Vagina (tissue), 2 donors: ENCODE data around the gene TMEM39B. TPM values are rescaled to one million over a fixed set of nuclear protein-coding genes. Genes with fewer than 3 reads are reported as not detected.

Source experiments
- DNase-seq, 2 donors: peaks; one replicate each; pipeline ENCODE4 v3.0.0-alpha.2; 2017; ENCODE audit errors: extremely low spot score in 2 of 2
- H3K27ac ChIP-seq: fragments of 200-600 bp; sonication (generic); one replicate; pipeline ENCODE4 v1.5.1; 2019
- H3K27me3 ChIP-seq: fragments of 200-600 bp; sonication (generic); one replicate; pipeline ENCODE4 v1.5.1; 2019
- H3K36me3 ChIP-seq, 2 donors: fragments of 200-600 bp; sonication (generic); one replicate each; pipeline ENCODE4 v1.5.1; 2017 to 2019
- H3K4me1 ChIP-seq: fragments of 200-600 bp; sonication (generic); one replicate; pipeline ENCODE4 v1.5.1; 2019
- H3K4me3 ChIP-seq, 2 donors: fragments of 200-600 bp; sonication (generic); 1 replicate in 1 of 2; 2 replicates in 1 of 2; pipeline ENCODE4 v1.5.1; 2016 to 2019
- H3K9me3 ChIP-seq: fragments of 200-600 bp; sonication (generic); one replicate; pipeline ENCODE4 v1.5.1; 2019
- POLR2A ChIP-seq, 2 donors: fragments of 450-650 bp; IDR thresholded peaks; one replicate each; pipeline ENCODE4 v1.6.1; 2017; ENCODE audit warnings: antibody characterized with exemption in 2 of 2, mild to moderate bottlenecking in 2 of 2, moderate library complexity in 2 of 2
- POLR2AphosphoS5 ChIP-seq, 2 donors: sonication (generic); formaldehyde crosslinking; IDR thresholded peaks; one replicate each; pipeline ENCODE4 v1.9.0; 2017; ENCODE audit warnings: antibody characterized with exemption in 2 of 2, mild to moderate bottlenecking in 2 of 2, low read depth in 1 of 2; ENCODE audit not compliant: insufficient read depth in 1 of 2
- intact Hi-C: fragments of 100-400 bp; cut with DNase I; formaldehyde crosslinking; loops from one replicate; pipeline ENCODE4 v1.15.1; 2023
- total RNA-seq: library from RNA; depleted of rRNA; stranded (reverse); fragments of >200 nt; gene quantifications from one replicate; pipeline ENCODE4 v1.2.3, GENCODE V29; 2016
- TF ChIP-seq, protein P1 (sequence below), 3 experiments: fragments of 450-650 bp in 2 of 3; fragments of 200-600 bp in 1 of 3; sonication (generic) in 1 of 3; IDR thresholded peaks; one replicate each; pipeline ENCODE4 v1.5.1; 2017 to 2019; ENCODE audit warnings: antibody characterized with exemption in 3 of 3, mild to moderate bottlenecking in 2 of 3, moderate library complexity in 2 of 3

Gene TMEM39B
- total RNA-seq, 1 donor from 2014 or later = 8.3 TPM

DNA sequence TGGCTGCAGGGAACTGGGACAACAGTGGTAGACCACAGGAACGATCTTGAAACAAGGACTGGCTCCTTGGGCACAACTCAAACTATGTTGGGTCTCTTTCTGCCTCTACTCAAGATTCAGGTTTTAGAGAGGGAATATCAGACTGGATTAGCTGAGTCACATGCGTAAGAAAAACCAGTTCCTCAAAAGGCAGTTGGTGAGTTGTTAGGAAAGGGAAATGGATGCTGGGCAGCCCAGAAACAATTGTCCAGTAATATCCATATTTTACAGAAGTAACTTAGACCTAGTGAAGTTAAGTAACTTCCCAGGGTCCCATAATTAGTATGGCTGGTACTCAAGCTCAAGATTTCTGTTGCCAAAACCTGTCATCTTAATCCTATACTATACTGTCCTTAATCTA, 27.0 kb upstream of the TMEM39B start:
- TF ChIP-seq, protein P1, sequence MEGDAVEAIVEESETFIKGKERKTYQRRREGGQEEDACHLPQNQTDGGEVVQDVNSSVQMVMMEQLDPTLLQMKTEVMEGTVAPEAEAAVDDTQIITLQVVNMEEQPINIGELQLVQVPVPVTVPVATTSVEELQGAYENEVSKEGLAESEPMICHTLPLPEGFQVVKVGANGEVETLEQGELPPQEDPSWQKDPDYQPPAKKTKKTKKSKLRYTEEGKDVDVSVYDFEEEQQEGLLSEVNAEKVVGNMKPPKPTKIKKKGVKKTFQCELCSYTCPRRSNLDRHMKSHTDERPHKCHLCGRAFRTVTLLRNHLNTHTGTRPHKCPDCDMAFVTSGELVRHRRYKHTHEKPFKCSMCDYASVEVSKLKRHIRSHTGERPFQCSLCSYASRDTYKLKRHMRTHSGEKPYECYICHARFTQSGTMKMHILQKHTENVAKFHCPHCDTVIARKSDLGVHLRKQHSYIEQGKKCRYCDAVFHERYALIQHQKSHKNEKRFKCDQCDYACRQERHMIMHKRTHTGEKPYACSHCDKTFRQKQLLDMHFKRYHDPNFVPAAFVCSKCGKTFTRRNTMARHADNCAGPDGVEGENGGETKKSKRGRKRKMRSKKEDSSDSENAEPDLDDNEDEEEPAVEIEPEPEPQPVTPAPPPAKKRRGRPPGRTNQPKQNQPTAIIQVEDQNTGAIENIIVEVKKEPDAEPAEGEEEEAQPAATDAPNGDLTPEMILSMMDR (IDR thresholded peaks at IDR 0.05) = no peak
- no peak for TF ChIP-seq POLR2AphosphoS5 (IDR thresholded peaks at IDR 0.05; ENCODE audit: insufficient read depth in 1 of 2, low read depth in 1 of 2)
- no peak for TF ChIP-seq POLR2A (IDR thresholded peaks at IDR 0.05)
- Histone ChIP-seq H3K4me3 (no peak overlapping the region), H3K9me3 (no peaks in the 10 kb centered on the region), H3K27ac (no peak overlapping the region), H3K36me3 (peaks cover 0 to 25% of the 10 kb centered on the region in 2 donors), H3K27me3 (no peaks in the 10 kb centered on the region), H3K4me1 (no peaks in the 10 kb centered on the region)
- DNase-seq = no peak
- intact Hi-C loops = no loop called here

DNA sequence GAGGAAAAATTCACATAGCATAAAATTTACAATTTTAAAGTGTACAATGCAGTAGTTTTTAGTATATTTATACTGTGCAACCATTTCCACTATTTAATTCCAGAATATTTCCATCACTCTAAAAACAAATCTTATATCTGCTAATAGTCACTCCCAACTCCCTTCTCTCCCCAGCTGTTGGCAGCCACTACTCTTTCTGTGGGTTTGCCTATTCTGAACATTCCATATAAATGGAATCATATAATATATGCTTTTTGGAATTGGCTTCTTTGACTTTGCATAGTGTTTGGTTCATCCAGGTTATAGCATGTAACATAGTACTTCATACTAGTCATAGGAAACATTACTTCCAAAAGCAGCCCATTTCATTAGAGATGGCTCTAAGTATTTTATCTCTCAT, 25.0 kb upstream of the TMEM39B start:
- intact Hi-C loops = no loop called here
- no peaks in the 10 kb centered on the region for H3K9me3 ChIP-seq
- TF ChIP-seq, protein P1 (IDR thresholded peaks at IDR 0.05) = no peak
- TF ChIP-seq POLR2AphosphoS5 (IDR thresholded peaks at IDR 0.05; ENCODE audit: insufficient read depth in 1 of 2, low read depth in 1 of 2) = no peak
- TF ChIP-seq POLR2A (IDR thresholded peaks at IDR 0.05) = no peak
- H3K36me3 ChIP-seq = peaks cover 0 to 44% of the 10 kb centered on the region in 2 donors
- DNase-seq = no peak
- no peaks in the 10 kb centered on the region for H3K4me1 ChIP-seq
- no peaks in the 10 kb centered on the region for H3K27me3 ChIP-seq
- no peak overlapping the region for H3K4me3 ChIP-seq
- H3K27ac ChIP-seq = no peak overlapping the region

DNA sequence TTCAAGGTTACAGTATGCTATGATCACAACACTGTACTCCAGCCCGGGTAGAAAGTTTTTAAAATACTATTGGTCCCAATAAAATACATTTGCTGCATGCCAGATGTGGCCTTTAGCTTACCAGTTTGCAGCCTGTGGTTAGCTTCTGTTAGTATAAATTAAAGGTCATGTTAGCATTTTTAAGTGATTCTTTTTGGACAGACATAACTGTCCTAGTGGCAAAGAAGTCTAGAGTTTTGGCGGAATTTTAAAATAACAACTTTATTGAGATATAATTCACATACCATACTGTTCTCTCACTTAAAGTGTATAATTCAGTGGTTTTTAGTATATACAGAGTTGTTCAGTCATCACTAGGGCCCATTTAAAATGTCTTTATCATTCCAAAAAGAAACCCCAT, 24.3 kb upstream of the TMEM39B start:
- H3K9me3 ChIP-seq = no peaks in the 10 kb centered on the region
- TF ChIP-seq POLR2A (IDR thresholded peaks at IDR 0.05) (no peak), POLR2AphosphoS5 (IDR thresholded peaks at IDR 0.05; ENCODE audit: insufficient read depth in 1 of 2, low read depth in 1 of 2) (no peak)
- TF ChIP-seq, protein P1 (IDR thresholded peaks at IDR 0.05) = no peak
- H3K27ac ChIP-seq = no peak overlapping the region
- intact Hi-C loops = no loop called here
- H3K4me1 ChIP-seq = no peaks in the 10 kb centered on the region
- H3K4me3 ChIP-seq = no peak overlapping the region
- no peak for DNase-seq
- no peaks in the 10 kb centered on the region for H3K27me3 ChIP-seq
- peaks cover 0 to 51% of the 10 kb centered on the region in 2 donors for H3K36me3 ChIP-seq

DNA sequence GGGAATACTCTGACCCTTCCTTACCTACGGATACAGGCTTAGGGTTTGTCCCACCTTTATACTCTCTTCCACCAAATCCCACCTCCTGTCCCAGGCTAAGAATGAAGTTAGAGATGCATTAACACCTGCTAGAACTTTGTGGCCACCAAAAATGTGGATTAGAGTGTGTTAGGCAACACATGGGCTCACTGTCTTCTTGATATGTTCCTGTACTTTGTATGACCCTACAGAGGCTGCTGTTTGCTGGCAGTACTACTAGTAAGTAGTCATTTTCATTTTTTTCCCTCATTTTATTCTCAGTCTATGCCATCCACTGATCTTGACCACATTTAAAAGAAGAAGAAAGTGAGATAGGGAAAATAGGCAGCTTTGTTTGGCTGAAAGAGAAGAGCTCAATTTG, 21.0 kb upstream of the TMEM39B start:
- Histone ChIP-seq H3K27me3 (no peaks in the 10 kb centered on the region), H3K27ac (no peak overlapping the region), H3K36me3 (peaks cover 0 to 71% of the 10 kb centered on the region in 2 donors), H3K4me3 (no peak overlapping the region), H3K9me3 (no peaks in the 10 kb centered on the region), H3K4me1 (no peaks in the 10 kb centered on the region)
- intact Hi-C loops = no loop called here
- no peak for TF ChIP-seq POLR2A (IDR thresholded peaks at IDR 0.05)
- no peak for TF ChIP-seq POLR2AphosphoS5 (IDR thresholded peaks at IDR 0.05; ENCODE audit: insufficient read depth in 1 of 2, low read depth in 1 of 2)
- TF ChIP-seq, protein P1 (IDR thresholded peaks at IDR 0.05) = no peak
- DNase-seq = no peak

DNA sequence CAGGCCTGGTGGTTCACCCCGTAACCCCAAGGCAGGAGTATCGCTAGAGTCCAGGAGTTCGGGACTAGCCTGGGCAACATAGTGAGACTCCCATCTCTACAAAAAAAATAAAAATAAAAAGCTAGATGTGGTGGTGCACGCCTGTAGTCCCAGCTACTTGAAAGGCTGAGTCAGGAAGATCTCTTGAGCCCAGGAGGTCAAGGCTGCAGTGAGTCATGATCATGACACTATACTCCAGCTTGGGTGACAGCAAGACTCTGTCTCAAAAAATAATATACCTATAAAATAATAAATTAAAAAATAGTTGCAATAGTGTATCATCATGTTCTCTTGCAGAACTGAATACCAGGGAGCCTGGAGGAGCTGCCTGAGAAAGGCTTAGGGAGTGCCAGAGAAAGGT, 19.9 kb upstream of the TMEM39B start:
- intact Hi-C loops = no loop called here
- DNase-seq = no peak
- H3K36me3 ChIP-seq = peaks cover 0 to 65% of the 10 kb centered on the region in 2 donors
- no peaks in the 10 kb centered on the region for H3K9me3 ChIP-seq
- H3K4me3 ChIP-seq = no peak overlapping the region
- no peak overlapping the region for H3K27ac ChIP-seq
- no peaks in the 10 kb centered on the region for H3K27me3 ChIP-seq
- TF ChIP-seq, protein P1 (IDR thresholded peaks at IDR 0.05) = no peak
- no peak for TF ChIP-seq POLR2AphosphoS5 (IDR thresholded peaks at IDR 0.05; ENCODE audit: insufficient read depth in 1 of 2, low read depth in 1 of 2)
- TF ChIP-seq POLR2A (IDR thresholded peaks at IDR 0.05) = no peak
- H3K4me1 ChIP-seq = no peaks in the 10 kb centered on the region
